HG03196 (cell line): Measurements from ENCODE around the gene SNAPC4.

Source experiments
- ATAC-seq: cut with Tn5 transposase; IDR thresholded peaks from one replicate; pipeline ENCODE4 v1.9.1; 2021; ENCODE audit not compliant: unreplicated experiment

The SNAPC4 gene

DNA sequence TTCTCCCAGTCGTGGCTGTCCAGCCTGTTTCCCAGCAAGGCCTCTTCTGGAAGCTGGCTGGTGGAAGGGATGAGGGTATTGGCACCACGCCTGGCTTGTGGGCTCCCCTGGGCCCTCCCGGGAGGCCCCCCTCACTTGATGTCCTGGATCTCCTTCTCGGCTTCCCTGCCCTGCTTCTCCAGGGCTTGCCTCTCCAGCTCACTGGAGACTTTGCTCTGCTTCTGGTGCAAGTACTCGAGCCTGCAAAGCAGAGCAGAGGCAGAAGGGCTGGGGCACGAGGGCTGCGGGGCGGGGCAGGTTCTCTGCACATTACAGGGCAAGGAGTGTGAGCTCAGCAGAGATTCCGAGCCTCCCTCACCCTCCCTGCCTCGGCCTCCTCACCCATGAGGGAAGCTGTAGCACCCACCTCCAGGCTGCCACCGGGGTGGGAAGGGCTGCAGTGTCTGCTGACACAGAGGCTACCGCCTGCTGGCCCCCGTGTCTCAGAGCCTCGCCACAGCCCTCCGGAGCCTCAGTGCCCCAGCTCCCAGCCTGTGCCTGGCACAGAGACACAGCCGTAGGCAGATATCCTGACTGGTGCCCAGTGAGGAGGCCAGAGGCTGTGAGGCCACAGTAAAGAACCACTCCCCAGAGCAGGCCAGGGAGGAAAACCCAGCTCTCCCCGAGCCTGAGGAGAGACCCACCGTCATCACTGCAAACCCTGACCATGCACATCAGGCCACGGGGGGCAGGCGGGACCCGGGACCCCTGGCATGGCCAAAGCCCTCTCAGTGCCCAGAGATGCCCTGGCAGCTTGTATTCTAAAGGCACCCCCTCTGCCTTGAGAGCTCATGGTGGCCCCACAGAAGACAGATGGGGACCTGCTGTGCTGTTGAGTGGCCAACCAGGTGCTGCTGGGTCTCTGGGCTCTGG is 7.2 kb downstream of the SNAPC4 start:
- no peak for ATAC-seq

DNA sequence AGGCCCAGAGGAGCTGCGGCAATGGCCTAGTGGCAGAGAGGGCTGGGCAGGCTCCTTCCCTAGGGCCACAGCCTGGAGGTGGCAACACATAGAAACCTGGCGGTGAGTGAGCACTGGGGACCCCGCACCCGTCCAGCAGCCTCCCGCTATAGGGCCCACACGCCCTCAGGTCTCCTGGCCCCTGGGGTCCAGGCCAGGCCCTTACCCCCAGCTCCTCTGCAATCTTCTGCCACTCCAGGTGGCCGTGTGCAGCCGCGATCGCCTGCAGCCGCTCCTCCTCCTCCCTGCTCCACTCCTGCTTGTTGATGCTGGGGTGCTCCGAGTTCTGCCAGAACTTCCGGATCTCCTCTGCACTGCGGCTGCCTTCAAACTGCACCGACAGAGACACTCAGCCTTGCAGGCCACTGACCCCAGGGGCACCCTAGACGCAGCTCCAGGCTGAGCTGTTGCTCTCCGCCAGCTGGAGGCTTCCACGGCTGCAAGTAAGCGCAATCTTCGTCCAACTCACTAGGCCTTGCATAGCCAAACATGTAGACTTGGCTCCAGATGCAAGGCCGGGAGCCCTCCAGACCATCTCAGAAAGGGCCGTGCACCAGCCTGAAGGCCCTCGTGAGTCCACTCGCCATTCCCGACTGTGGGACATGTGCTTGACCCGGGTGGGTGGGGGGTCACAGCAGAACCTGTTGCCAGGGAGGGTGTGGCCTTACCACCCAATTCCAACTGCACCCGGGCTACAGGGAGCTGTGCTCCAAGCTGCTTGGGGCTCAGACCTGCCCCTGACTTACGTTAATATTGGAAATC is 8.0 kb downstream of the SNAPC4 start:
- no peak for ATAC-seq

DNA sequence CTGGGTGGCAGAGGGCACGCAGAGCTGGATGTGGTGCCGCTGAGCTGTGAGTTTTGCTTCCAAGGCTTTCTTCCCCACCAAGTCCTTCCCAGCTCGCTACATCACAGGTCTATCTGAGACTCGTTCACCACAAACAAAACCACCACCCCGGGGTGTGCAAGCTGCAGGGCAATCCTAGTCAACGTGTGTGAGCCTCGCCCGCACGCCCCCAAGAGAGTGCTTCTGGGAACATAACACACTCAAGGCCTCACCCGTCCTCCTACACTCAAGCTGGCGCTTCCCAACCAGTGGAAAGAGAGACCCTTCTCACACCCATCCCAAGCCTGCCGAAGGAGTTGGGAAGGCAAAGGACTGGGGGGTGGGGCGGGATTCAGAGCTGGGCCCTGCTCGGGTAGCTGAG is 10.6 kb downstream of the SNAPC4 start:
- no peak for ATAC-seq

DNA sequence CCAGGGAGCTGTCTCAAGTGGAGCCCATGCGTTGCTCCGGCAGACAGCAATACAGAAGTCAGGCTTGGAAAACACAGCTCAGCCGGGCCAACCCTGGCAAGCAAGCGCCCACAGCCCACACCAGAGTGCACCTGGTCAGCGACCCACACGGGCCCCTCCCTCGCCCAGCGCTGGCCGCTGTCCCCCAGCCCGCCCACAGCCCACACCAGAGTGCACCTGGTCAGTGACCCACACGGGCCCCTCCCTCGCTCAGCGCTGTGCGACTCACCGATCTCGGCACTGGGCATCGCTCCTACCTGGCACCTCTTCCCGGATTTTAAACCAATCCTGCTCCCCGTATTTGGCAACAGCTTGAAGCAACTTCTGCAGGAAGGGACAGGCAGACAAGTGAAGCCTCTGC is 12.8 kb downstream of the SNAPC4 start:
- no peak for ATAC-seq

DNA sequence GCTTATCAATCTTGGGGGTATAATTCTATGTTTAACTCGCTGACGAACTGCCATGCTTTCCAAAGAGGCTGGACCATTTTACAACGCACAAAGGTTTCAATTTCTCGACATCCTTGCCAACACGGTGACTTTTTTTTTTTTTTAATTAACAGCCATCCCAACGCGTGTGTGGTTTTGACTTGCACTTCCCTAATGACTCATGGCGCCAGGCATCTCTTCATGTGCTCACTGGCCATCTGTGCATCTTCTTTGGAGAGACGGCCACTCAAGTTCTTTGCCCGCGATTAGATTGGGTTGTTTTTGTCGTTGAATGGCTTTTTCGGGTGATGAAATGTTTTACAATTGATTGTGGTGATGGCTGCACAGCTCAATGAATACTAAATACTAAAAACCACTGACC is 14.0 kb downstream of the SNAPC4 start:
- no peak for ATAC-seq

DNA sequence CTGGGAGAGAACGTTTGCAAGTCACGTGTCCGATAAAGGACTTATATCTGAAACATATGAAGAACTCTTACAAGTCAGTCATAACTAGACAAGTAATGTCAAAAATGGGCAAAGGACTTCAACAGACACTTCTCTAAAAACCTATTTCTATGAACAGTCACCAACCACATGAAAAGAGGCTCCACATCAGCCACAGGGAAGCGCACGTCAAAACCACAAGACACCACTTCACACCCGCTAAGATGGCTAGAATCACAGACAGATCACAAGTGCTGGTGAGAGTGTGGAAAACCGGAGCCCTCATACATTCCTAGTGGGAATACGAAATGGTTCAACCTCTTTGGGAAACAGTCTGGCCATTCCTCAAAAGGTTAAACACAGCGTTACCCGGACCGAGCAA is 15.0 kb downstream of the SNAPC4 start:
- ATAC-seq, result no peak

DNA sequence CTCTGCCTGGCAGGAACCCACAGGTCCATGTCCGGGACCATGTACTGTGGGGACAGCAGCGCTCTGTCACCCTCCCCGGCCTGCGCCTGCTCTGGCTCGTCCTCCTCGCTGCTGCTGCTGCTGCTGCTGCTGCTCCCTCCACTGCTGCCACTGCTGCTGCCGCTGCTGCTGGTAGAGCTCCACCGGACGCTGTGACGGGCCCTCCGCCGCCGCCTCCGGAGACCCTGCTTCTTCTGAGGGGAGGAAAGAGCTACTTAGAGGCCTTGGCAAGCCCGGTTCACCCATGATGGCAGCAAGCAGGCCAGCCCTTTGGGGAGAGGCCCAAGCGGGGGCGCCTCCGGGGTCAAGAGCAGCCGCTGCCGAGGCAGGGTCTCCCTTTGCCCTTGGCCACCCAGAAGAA is 16.5 kb downstream of the SNAPC4 start:
- no peak for ATAC-seq

DNA sequence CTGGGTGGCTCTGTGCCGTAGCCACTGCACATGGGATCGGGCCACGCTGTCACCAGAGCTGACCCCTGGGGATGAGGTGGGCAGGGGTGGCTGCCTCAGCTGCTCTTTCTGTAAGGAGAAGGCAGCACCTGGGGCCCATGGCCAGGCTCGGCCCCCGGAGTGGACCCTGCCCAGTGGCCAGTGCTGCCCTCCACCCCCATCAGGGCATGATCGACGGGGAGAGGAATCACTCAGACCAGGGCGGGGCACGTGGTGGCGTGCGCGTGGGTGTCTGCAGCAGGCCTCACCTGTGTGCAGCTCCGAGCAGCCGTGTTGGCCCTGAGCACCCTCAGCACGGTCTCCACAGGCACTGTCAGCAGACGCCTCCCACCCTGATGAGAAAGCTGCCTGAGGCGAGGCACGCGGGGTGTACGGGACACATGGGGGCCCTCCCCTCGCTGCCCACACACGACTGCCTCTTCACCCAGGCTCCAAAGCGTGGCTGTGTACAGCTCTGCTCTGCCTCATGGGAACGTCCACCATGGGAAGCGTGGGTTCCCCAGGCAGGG is 17.9 kb downstream of the SNAPC4 start:
- no peak for ATAC-seq

DNA sequence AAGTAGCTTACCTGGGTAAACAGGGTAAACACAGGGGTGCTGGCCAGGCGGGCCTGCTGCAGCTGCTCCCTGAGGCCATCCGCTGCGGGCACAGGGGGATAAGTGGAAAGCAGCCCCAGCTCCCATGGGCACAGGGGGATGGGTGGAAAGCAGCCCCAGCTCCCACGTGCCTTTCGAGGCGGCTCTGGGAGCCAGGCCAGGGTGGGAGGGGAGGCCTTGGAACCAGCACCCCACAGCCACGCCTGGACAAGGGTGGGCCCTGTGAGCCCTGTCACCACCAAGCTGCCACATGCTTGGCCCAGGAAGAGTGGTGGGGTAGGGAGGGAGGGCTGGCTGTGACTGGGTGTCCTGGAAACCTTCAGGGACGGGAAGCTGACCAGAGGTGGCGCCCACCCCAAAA is 18.7 kb downstream of the SNAPC4 start:
- ATAC-seq, result no peak

DNA sequence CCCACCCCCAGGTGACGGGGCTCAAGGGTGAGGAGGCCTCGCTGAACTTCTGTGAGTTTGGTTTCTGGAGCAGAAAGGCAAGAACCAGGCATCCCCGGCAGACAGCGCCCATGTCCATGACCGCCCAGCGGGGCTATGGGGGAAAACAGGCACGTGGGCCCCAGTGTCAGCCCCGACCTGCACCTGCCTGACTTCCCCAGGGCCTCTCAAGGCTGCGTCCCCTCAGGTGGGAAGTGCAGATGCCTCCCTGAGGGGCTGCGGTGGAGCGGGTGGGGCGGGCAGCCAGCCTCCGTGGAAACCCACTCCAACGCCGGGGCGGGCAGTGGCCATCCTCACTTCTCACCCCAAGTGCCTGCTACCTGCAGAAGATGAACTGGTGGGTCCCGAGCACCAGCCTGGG is 19.6 kb downstream of the SNAPC4 start:
- no peak for ATAC-seq

DNA sequence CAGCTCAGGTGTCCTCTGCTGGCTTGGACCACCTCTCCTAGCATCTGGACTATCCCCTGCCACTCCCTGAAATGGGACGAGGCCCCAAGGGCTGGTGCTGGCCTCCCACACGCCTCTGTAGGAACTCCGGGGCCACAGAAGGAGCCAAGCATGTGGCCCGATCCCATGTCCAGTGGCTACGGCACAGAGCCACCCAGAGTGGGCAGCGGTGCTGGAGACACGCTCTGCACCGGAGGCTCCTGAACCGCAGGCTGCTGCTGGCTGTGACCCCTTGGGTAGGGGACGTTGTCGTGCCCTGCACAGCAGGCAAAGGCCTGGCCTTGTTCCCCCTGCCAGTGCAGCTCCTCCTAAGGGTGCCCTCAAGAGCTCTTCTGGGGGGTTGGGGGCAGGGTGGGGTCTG is 20.1 kb downstream of the SNAPC4 start:
- no peak for ATAC-seq

DNA sequence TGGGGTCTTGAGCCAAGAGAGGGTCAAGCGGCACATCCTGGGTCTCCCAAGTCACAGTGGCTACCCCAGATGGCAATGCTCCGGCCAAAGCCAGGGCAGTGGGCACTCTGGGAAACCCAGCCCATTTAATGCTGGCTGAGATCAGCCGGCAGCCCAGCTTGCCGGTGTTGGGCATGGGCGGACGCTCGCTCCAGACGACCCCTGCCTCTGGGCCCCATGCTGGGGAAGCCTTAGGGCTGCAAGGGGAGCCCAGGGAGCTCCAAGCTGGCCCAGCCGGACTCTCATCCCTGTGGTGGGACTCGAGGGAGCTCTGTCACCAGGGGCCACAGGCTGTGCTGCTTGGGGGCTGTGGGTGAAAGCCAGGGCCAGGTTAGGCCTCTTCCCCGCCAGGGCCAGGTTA is 20.6 kb downstream of the SNAPC4 start:
- no peak for ATAC-seq

DNA sequence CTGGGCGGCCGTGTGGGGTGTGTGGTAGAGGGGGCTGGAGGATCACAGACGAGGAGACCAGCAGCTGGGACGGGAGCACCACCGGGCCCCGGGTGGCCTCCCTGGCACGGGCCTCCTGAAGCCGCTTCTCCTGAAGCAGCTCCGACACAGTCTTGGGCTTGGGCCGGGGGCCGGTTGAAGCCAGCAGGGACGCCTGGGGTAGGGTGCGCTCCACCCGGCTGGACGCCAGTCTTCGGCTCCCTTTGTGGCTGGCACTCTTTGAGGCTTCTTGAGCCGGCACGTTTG is 21.0 kb downstream of the SNAPC4 start:
- no peak for ATAC-seq

DNA sequence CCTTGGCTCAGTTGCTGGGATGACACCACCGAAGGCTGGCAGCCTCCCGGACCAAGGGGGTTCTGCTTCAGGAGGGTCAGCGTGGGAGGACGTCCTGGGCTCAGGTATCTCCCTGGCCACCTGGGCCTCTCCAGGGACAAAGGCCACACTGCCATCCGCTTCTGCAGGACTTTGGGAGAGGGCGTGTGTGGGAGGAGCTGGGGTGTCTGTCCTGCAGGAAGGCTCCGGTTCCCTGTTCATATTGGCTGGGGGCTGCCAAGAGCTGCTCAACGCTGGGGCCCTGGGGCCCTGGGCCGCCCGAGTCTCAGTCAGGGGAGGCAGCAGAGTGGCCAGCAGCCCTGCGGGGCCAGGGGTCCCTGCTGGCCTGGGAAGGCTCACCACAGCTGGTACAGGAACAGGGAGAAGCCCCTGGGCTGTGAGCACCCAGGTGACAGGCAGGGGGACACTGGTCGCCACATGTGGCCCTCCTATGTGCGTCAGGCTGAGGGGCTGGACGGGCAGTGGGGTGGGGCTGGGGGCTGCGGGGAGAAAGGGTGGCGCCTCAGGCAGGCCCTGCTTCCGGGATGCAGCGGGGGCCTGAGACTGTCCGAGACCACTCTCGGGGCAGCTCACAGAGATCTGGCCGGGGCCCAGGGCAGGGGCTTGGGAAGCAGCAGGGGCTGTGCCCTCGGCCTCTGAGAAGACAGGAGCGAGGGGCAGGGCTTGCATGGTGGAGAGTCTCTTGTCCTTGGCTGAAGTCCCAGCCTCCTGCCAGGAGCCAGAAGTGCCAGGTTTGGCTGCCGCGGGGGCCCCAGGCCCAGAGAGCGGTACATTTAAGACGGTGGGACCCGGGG is 21.6 kb downstream of the SNAPC4 start:
- no peak for ATAC-seq

DNA sequence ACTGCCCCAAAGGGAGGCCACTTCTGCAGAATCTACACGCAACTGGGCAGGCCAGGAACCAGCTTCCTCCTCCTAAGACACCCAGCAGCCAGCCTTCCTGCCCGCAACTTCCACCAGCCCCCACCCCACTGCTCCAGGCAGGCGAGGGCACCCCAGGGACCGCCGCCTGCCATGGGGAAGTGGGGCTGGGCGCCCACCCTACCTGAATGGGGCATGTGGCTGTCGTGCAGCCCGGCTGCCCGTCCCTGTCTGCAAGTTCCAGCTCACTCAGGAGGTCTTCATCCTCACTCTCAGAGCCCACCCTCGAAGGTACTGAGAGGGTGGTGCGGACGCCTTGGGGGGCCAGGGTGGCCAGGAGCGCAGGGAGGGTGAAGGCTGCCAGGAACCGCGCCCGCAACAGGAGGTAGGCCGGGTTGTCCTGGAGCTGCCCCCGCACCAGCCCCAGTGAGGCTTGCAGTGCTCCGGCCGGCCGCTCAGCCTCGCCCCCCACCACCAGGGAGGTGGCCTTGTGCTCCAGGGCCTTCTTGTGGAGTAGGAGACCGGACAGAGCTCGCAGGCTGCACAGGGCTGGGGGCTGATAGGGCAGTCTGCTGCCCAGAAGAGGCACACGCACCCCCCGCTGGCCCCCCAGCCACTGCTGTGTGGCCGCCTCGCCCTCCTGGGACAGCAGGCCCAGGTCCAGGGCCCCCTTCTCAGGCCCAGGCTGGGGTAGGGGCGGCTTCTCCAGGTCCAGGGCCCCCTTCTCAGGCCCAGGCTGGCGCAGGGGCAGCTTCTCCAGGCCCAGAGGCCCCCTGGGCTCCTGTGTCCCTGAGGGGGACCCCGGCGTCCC is 22.4 kb downstream of the SNAPC4 start:
- no peak for ATAC-seq

DNA sequence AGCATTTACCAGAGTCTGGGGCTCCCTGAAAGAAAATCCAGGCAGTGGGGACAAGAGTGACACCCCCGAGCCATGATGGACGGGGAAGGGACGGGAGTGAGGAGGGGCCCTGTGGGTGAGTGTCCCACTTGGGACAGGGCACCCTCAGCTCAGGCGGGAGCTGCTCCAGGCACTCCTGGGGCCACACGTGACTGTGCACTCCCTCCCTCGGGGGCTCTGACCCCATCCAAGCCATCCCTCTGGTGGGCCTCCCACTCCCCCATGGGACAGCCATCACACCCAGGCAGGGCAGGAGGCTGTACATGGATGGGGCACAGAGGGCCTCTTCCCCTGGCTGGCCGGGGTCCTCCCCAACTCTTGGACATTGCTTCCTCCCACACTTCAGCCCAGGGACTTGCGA is 23.5 kb downstream of the SNAPC4 start:
- ATAC-seq, result no peak

DNA sequence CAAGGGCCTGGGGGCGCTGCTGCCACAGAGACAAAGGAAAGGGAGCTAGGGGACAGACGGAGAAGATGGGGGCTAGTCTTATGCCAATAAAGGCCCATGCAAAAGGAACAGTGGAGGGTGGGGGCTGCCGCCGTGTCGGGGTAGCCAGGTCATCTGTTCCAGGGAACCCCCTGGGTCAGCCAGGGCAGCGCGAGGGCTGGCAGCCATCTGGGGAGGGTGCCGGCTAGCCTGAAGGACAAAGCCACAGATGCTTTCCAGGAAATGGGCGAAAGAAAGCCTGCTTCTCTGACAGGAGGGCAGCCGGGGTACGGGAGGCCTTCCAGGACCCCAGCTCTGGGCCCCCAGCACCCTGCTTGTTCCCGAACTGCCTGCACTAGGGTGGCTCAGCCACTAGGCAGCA is 24.9 kb downstream of the SNAPC4 start:
- ATAC-seq, result no peak

DNA sequence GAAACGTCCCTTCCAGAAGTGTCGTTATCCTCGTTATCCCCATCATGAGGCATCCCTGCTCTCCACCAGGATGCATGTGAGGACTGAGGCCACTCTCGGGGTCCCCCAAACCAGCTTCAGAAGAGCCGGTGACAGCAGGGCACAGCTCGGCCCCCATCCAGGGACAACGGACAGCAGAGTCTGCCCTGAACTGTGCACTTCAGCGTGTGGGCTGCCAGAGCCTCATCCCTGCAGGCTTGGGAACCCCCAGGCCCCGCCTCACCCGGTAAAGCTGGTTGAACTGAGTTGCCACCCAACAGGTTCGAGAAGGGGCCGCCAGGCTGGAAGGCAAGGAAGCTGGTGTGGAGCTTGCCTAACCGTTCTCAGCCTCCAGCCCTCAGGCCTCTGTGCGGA is 25.8 kb downstream of the SNAPC4 start:
- ATAC-seq, result no peak

DNA sequence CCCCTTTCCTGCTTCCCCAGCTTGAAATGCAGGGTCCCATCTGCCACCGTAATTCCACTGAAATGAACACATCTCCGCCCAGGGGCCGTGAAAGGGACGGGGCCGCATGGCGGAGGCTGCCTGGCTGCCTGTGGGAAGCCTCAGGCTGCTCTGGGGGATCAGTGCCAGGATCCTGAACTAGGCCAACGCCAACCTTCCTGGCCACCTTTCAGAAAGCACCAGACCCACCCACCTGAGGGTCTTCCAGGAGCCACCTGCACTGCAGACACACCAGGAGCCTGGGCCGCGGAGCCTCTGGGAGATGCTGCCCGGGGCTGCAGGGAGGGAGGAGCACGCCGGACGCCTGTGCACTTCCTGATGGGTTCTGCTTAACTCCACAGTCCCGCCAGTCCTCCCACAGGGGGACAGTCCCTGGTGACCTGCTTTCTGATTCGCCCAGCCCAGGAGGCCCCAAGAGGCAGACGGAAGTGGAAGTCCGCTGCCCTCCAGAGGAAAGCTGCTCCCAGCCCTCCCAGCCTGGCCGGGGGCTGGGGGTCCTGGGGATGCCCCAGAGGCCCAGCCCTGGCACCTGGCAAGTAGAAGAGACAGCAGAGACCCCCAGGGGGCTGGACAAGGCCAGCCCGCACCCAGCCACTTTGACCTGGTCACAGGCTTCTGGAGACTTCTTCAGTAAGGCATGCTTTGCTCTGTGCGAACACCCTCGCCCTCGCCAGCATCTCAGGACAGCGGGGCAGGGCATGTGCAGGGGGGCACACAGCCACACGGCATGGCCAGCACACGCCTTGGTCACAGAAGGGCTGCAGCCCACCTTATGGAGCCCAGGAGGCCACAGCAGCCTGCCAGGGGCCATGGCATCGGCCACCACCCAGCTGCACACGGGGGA is 26.4 kb downstream of the SNAPC4 start, which contains the start of gene CARD9:
TSS of gene CARD9 (minus strand) at position 370 of the 883 bp plus-strand sequence. CDS start 1,591 bp downstream, outside the sequence.
- no peak for ATAC-seq
